Nucleus accumbens (tissue), 56 donors: ENCODE data around the gene FBXO28.

ENCODE experiments used
- DNase-seq, 56 donors: peaks; one replicate each; lab custom pipeline; 2025; lab: John Stamatoyannopoulos, UW

The FBXO28 gene

DNA sequence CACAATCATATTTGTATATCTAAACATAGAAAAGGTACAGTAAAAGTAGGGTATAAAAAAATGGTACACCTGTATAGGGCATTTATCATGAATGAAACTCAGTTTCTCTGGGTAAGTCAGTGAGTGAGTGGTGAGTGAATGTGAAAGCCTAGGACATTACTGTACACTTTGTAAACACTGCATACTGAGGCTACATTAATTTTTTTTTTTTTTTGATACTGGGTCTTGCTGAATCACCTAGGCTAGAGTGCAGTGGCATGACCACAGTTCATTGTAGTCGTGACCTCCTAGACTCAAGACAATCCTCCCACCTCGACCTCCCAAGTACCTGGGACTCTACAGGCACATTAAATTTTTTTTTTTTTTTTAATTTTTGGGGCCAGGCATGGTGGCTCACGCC, 27.8 kb downstream of the FBXO28 start:
- DNase-seq = no peak

DNA sequence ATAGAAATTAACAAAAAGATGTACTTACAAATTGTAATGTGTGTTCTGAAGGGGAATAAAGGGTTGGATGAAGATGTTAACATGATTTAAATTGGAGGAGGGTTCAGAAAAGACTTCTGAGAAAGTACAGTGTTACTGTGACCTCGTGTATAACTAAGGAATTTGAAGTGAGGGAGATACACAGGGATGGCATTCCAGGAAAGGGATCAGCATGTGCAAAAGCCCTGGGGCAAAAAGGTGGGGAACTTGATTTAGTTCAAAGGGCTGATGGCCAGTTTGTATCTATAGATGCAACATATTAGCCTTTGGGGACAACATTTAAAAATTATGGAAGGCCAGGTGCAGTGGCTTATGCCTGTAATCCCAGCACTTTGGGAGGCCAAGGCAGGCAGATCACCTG, 35.8 kb downstream of the FBXO28 start:
- DNase-seq = no peak

DNA sequence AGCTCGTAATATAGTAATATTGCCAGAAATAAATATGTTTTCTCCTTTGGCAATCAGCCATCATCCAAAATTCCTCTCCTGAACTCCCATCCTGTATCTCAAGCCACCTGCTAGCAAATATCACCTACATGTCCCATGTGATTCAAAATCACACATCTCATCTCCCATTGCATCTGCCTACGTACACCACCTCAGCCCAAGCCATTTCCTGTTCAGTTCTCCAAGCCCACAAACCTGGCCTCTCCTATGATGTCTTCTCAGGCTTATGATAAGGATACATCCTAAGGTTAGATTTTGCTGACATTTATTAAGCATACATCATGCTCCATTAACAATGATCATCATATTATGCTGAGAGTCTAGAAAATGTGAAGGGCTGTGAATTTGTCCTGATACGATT, 37.2 kb downstream of the FBXO28 start:
- no peak for DNase-seq

DNA sequence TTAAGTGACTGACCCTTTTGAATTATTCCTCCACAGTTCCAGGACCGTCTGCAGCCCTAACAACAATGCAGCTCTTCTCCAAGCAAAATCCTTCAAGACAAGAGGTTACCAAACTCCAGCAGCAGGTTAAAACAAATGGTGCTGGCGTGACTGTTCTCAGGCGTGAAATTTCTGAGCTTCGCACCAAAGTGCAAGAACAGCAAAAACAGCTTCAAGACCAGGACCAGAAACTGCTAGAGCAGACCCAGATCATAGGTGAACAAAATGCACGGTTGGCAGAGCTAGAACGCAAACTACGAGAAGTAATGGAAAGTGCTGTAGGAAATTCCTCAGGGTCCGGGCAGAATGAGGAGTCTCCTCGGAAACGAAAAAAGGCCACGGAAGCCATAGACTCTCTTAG, 43.4 kb downstream of the FBXO28 start:
- no peak for DNase-seq

DNA sequence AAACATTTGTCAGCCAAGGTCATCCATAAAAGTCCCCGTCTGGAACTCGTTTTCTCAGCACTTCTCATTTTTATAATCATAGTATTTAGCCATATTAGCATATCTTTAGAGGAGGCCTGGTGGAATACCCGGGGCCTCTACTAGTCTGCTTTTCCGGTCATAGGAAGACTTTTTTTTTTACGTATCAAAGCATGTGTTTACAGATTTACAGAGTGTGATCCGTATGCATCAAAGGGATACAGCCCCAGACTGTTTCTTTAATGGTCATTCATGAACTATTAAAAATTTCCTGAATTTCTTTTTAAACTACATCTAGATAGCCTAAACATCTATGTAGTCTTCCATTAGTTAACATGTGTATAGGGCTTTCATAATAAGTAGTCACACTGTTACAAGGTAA, 45.6 kb downstream of the FBXO28 start:
- no peak for DNase-seq

DNA sequence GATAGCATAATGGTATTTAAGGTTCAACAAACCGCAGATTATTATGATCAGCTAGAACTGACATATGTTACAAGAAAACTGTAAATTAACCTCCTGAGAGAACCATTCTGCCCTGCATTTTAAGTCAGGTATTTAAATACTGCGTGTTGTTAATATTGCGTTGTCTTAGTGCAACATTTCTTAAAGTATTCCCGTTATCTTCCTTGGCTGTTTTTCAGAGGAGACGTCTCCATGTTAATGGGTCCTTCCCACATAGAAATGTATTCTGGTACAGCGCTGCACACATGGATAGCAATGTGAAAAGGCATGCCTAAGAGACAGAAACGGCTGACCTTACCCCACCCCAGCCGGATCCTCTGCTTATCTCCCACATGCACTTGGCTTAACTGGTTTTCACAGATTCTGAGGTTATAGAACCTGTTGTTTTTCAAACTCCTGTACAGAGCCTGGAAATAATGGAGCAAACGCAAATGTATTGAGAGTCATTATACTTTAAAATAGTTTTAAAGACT, 46.3 kb downstream of the FBXO28 start:
- no peak for DNase-seq

DNA sequence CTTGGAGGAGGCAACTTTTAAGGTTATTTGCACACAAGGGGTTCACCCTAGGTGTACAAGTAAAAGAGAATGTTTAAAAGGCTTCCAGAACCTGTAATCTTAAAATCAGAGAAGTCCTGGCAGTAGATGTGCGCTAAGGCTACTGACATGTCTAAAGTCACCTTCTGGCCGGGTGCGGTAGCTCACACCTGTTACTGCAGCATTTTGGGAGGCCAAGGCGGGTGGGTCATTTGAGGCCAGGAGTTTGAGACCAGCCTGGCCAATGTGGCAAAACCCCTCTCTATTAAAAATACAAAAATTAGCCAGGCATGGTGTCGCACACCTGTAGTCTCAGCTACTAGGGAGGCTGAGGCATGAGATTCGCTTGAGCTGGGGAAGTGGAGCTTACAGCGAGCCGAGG, 48.9 kb downstream of the FBXO28 start:
- no peak for DNase-seq

DNA sequence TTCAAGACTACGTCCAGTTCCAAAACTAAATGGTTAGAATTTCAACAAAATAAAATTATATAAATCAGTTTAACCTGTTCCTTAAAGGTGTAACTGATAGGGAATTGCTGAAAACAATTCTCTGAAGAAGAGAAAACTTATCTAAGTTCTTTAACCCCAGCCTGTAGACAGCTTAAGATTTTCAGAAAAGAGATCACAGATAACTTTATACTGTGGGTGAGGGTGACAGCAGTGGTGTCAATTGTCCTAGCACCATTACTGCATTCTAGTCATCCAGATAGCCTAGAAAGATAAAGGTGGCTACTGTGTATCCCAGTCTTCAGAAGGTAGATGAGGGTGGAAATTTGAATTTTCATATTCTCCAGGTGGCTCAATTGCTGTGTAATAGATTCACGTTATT, 49.4 kb downstream of the FBXO28 start:
- no peak for DNase-seq

DNA sequence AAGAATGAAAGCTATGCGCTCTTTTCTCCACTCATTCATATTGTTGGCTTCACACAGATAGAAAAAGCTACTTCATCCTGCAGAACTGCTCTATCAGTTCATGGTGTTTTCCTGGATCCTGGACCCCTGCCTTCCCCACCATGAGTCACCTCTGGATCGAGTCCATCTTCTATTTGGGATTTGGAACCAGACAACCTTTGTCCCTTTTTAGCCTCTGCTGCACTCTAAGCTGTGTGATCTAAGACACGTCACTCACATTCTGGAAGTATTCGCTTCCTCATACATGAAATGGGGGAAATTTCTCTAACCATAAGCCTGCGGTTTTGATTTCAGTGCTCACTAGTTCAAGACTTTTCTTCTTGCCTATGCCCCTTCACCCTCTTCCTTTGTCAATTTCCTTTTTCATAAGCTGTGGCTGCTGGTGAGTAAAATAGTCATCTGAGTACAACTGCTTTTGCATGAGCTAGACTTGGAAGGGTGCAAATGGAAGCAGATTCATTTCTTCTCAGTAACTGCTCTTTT, 55.0 kb downstream of the FBXO28 start:
- DNase-seq = peak in 3 of 56 donors; percentile 8 to 22 (median 8)

DNA sequence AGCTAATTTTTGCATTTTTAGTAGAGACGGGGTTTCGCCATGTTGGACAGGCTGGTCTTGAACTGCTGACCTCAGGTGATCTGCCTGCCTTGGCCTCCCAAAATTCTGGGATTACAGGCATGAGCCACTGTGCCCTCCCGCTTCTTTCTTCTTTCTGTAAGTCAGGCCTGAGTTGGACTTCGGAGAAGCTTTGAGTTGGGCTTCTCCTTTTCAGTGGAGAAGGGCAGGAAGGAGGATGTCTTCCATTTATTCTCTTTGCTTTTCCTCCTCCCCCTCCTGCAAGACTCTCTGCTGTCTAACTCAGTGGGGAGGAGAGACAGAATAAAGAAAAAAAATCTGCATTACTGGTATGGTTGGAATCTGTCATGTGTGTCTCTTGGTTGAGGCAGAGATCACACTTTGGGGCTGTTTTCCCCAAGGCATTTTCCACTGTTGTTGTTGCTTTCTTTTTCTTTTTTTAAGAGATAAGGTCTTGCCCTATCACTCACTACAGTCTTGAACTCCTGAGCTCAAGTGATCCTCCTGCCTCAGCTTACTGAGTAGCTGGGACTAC, 55.9 kb downstream of the FBXO28 start:
- no peak for DNase-seq

DNA sequence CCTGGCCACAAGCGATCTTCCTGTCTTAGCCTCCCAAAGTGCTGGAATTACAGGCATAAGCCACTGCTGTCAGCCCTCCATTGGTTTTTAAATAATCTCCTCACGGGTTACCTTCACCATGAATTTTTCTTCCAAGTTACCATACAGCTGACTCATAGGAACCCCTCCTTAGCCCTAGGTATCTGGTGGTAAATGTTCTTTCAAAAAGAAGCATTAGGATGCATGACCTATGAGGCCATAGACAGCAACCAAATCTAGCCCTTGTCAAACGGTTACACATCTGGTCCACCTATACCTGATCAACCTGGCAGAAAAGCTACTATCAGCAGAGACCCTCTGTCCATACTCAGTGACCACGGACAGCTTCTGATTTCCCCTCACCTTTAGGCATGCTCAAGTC, 56.4 kb downstream of the FBXO28 start:
- DNase-seq = no peak

DNA sequence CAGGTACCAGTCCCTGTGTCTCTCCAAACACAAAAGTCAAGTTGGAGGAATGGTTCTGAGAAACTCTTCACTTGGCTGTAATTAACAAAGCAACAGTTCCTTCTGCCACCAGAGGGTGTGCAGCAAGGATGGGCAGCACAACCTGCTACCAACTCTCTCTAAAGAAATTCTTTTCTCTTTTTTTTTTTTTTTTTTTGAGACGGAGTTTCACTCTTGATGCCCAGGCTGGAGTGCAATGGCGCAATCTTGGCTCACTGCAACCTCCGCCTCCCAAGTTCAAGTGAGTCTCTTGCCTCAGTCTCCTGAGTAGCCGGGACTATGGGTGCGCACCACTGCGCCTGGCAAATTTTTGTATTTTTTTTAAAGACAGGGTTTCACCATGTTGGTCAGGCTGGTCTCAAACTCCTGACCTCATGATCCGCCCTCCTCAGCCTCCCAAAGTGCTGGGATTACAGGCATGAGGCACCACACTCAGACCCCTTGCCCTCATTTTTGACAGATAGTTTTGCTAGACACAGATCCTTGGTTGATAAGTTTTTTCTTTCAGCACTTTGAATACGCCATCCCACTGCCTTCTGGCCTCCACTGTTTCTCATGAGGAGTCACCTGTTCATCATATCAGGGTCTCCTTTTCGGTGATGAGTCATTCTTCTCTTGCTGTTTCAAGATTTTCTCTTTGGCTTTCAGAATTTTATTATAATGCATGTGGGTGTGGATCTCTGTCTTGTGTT, 57.0 kb downstream of the FBXO28 start:
- peak in 1 of 56 donors; percentile 4 for DNase-seq

DNA sequence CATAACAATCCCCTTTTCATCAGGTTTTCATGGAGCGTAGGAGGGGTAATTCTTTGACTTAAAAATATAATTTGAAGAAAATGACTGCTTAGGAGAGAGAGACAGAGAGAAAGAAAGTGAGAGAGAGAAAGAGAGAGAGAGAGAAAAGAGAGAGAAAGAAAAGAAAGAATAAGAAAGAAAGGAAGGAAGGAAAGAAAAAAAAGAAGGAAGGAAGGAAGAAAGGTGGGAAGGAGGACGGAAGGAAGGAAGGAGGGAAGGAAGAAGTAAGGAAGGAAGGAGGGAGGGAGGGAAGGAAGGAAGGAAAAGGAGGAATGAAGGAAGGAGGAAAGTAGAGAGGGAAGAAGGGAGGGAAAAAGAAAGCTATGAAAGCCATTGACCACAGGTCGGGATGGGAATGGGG, 58.3 kb downstream of the FBXO28 start:
- DNase-seq = no peak

DNA sequence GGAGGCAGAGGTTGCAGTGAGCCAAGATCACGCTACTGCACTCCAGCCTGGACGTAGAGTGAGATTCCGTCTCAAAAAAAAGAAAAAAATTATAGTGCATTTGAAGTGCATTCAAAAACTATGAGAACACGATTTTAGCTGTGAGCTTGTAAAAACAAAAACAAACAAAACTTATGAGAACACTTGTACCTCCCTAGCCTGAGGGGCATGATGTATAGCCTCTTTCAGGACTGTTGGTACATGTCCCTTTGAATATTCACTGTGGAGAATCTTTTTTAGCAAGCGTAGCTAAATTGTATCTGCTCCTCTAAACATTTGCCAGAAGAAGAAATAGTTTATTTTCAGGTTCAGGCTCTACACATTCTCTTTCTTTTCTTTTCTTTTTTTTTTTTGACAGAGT, 59.6 kb downstream of the FBXO28 start:
- no peak for DNase-seq

DNA sequence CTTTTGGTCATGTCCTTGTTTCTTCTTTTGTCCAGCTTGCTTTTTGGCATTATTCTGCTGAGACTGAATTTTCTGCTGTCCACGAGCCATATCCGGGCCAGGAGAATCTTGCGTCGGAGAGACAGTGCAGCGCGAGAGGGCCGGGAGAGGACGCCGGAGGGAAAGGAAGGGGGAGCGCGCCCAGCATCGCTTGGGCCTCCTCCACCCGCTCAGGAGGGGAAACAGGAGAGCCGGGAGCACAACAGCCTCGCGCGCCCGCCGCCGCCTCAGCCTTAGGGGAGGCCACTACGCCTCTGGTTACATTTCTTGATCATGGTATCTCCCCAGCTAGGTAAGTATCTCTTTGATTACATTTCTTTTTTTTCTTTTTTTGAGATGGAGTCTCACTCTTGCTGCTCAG, 61.7 kb downstream of the FBXO28 start:
- peak in 16 of 56 donors; percentile 1 to 47 (median 6) for DNase-seq

DNA sequence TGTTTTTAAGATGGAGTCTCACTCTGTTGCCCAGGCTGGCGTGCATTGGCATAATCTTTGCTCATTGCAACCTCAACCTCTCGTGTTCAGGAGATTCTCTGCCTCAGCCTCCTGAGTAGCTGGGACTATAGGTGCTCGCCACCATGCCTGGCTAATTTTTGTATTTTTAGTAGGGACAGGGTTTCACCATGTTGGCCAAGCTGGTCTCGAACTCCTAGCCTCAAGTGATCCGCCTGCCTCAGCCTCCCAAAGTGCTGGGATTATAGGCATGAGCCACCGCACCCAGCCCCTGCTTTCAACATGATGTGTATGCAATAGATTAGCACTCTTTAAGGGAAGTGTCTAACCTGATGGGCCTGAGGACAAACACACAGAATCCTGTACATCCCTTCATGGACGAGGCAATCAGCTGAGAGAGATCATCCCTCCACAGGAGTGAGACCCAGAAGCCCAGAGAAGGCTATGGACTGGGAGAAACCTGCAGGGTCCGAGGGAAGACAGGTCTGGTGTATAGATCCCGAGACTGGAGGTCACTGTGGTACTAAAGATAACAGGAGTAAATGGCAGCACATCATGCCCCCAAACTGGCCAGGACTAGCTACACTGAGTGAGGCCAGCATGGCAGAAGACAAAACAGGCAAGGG, 63.6 kb downstream of the FBXO28 start:
- DNase-seq = no peak

DNA sequence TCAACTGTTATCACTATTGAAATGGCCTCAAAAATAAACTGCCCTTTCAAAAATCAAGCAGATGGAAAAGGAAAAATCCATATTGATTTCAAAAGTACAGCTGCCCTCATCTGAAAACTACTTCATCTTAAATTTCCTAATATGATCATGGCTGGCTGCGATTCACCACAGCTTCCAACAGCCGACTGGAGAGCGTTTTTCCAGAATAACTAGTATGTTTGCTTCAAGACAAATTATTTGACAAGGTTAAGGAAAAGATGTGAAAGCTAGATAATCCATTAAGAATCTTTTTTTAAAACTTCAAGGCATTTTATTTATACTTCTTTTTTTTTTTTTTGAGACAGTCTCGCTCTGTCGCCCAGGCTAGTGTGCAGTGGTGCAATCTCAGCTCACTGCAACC, 65.0 kb downstream of the FBXO28 start:
- no peak for DNase-seq

DNA sequence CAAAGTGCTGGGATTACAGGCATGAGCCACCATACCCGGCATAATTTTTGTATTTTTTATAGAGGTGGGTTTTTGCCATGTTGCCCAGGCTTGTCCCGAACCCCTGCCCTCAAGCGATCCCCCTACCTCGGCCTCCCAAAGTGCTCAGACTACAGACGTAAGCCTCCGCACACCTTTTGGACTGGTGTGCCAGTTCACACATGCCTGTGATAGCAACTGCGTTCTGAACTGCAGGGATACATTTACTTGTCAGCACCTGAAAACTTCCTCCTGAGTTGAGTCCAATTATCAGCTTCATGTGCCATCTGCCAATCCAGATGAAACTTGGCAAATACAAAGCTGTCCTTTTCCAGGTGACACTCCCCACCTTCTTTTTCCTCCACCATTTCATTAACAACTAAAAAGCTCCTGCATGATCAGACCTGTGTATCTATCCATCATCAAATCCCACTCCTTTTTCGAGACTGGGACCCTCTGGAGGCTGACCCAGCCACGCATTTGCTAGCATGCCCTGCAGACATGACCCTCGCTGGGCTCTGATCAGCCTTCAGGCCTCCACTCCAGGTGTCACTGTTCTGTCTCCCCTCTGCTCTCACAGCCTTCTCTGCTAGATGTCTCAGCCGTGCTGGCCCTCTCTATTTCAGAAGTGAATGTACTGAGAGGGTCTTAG, 67.0 kb downstream of the FBXO28 start:
- DNase-seq = no peak

DNA sequence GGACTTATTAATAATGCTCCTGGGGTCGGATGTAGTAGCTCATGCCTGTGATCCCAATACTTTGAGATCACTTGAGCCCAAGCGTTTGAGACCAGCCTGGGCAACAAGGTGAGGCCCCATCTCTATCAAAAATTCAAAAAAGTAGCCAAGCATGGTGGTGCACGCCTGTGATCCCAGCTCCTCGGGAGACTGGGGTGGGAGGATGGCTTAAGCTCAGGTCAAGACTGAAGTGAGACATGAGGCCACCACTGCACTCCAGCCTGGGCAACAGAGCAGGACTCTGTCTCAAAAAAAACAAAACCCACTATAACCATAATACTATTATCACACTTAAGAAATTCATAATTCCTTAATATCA, 67.5 kb downstream of the FBXO28 start:
- DNase-seq = no peak

DNA sequence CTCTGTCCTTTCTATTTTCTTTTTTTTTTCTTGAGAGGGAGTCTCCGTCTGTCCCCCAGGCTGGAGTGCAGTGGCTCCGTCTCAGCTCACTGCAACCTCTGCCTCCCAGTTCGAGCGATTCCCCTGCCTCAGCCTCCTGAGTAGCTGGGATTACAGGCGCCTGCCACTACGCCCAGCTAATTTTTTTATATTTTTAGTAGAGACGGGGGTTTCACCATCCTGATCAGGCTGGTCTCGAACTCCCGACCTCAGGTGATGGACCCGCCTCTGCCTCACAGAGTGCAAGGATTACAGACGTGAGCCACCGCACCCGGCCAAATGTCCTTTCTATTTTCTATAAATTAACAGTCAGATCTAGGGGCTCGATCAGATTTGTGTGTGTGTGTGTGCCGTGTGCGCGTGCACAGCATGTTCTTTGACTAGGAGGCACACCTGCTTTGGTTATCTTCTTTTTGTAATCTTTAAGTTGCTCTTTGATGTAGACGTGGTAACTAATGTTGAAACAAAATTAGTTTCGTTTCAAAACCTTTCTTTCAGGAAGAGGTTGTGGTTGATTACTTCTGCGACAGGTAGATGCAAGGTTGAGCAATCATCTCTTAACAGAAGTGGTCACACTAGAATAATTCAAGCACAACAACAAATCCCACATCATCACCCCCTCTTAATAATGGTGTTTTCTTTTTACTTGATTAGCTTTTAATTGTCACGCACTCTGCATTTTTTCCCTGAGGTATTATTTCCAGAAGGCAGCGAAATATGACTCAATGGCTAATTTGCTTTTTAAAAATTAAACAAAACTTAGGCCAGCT, 68.3 kb downstream of the FBXO28 start:
- no peak for DNase-seq
